CD8-positive, alpha-beta memory T cell (primary cell): ENCODE results near the gene PLXNA3. TPM values are rescaled to one million over a fixed set of nuclear protein-coding genes. Genes with fewer than 3 reads are reported as not detected.
A peak's percentile ranks its signal among the peaks of the same experiment; 100 is the strongest.
"Not testable (repeated sequence)": the region's sequence is repeated elsewhere in the genome, so short reads cannot be mapped to it uniquely, and the experiment has no call there.

Experiments
- CTCF ChIA-PET: fragments of 350-600 bp; sonication (Branson Sonifier 250); formaldehyde crosslinking; loops from one replicate; lab custom pipeline; 2021; ENCODE audit warnings: antibody characterized with exemption; lab: Charles Lee
- POLR2A ChIA-PET: fragments of 350-600 bp; sonication (Branson Sonifier 250); formaldehyde crosslinking; loops from one replicate; lab custom pipeline; 2021; ENCODE audit warnings: antibody characterized with exemption; lab: Charles Lee
- DNase-seq, 5 donors: peaks; one replicate each; pipeline versions ENCODE4 v3.0.0 to v3.0.0-alpha.2; 2020 to 2022; ENCODE audit warnings: mixed read lengths in 1 of 5
- H3K27ac ChIP-seq: one replicate; pipeline ENCODE4 v1.7.0; 2013; ENCODE audit warnings: low read depth, mild to moderate bottlenecking, low read length, moderate library complexity
- H3K27me3 ChIP-seq: 2 replicates; pipeline ENCODE4 v1.7.0; 2013; ENCODE audit warnings: low read length, mild to moderate bottlenecking; ENCODE audit not compliant: insufficient read depth, poor library complexity, severe bottlenecking
- H3K36me3 ChIP-seq: 2 replicates; pipeline ENCODE4 v1.7.0; 2013; ENCODE audit warnings: mild to moderate bottlenecking, low read length, moderate library complexity; ENCODE audit not compliant: insufficient read depth
- H3K4me1 ChIP-seq: 2 replicates; pipeline ENCODE4 v1.7.0; 2013; ENCODE audit warnings: mild to moderate bottlenecking, low read length, moderate library complexity; ENCODE audit not compliant: insufficient read depth
- H3K4me3 ChIP-seq: 2 replicates; pipeline ENCODE4 v1.7.0; 2013; ENCODE audit warnings: mild to moderate bottlenecking, low read length
- H3K9me3 ChIP-seq: 2 replicates; pipeline ENCODE4 v1.7.0; 2013; ENCODE audit warnings: mild to moderate bottlenecking, low read length
- H3K27ac Mint-ChIP-seq, 8 donors: one replicate each; pipeline ENCODE4 v1.8.0; 2020 to 2021; ENCODE audit warnings: mixed read lengths in 8 of 8, mild to moderate bottlenecking in 6 of 8, inconsistent platforms in 3 of 8, moderate library complexity in 3 of 8
- H3K27me3 Mint-ChIP-seq, 2 donors: one replicate each; pipeline ENCODE4 v1.8.0; 2020 to 2021; ENCODE audit warnings: mixed read lengths in 2 of 2, mild to moderate bottlenecking in 1 of 2, moderate library complexity in 1 of 2
- H3K36me3 Mint-ChIP-seq, 3 donors: one replicate each; pipeline ENCODE4 v1.8.0; 2020 to 2021; ENCODE audit warnings: mixed read lengths in 3 of 3, inconsistent platforms in 1 of 3, mild to moderate bottlenecking in 1 of 3
- H3K4me1 Mint-ChIP-seq, 3 donors: one replicate each; pipeline ENCODE4 v1.8.0; 2020 to 2021; ENCODE audit warnings: mixed read lengths in 3 of 3, inconsistent platforms in 1 of 3, mild to moderate bottlenecking in 1 of 3
- H3K4me3 Mint-ChIP-seq, 7 donors: one replicate each; pipeline ENCODE4 v1.8.0; 2020 to 2021; ENCODE audit warnings: mixed read lengths in 7 of 7, mild to moderate bottlenecking in 6 of 7, moderate library complexity in 4 of 7, inconsistent platforms in 2 of 7
- H3K9me3 Mint-ChIP-seq, 5 donors: one replicate each; pipeline ENCODE4 v1.8.0; 2020 to 2022; ENCODE audit warnings: mixed read lengths in 5 of 5, mild to moderate bottlenecking in 3 of 5, moderate library complexity in 2 of 5, inconsistent platforms in 1 of 5
- polyA plus RNA-seq: library from polyadenylated mRNA; unstranded; fragments of 300-500 nt; fragmentation: Illumina TruSeq; gene quantifications from one replicate; pipeline ENCODE4 v1.2.3, GENCODE V29; 2021
- total RNA-seq, 2 experiments: library from RNA; stranded (reverse); gene quantifications; one replicate each; pipeline ENCODE4 v1.2.3, GENCODE V29; 2021

PLXNA3 gene
- total and polyA plus RNA-seq, 3 experiments from 2014 or later, result 0.79 to 39.2 (median 34.1) TPM

- H3K27ac ChIP-seq, result peak overlapping the region; percentile 67
- H3K27me3 ChIP-seq, result no peaks in the 10 kb centered on the region
- peaks cover 19% of the 10 kb centered on the region for H3K4me1 ChIP-seq
- H3K4me1 Mint-ChIP-seq, result peaks cover 12 to 43% (median 17%) of the 10 kb centered on the region in 3 donors
- no peak for DNase-seq
- H3K27ac Mint-ChIP-seq, result peak overlapping the region in 5 of 8 donors; percentile 29 to 96 (median 92)
- no peaks in the 10 kb centered on the region for H3K36me3 ChIP-seq
- H3K4me3 Mint-ChIP-seq, result peak overlapping the region; percentile 39 to 91 (median 86)
- H3K36me3 Mint-ChIP-seq, result peaks cover 0 to 27% (median 4%) of the 10 kb centered on the region in 3 donors
- ChIA-PET POLR2A (interaction anchor here (1.0 to 1.4 kb wide), 2 partner anchors 30 to 61 kb away, joined by 3 read pairs; no protein-coding TSS in a partner anchor), CTCF (interaction anchor here (2.4 kb wide), 1 partner anchor 90 kb away, joined by 10 read pairs; the partner anchor contains the start of gene RPL10)
- H3K9me3 Mint-ChIP-seq, result no peaks in the 10 kb centered on the region
- H3K4me3 ChIP-seq, result no peak overlapping the region
- H3K9me3 ChIP-seq, result no peaks in the 10 kb centered on the region
- peaks cover 0 to under 1% of the 10 kb centered on the region in 2 donors for H3K27me3 Mint-ChIP-seq
Measured at GRCh38 chrX:154488336-154489075, 30.4 kb downstream of the PLXNA3 start.

GRCh38 chrX:154489182-154489581 lies 31.1 kb downstream of the PLXNA3 start:
- no peaks in the 10 kb centered on the region for H3K9me3 Mint-ChIP-seq
- ChIA-PET CTCF (interaction anchor here (1.2 to 2.4 kb wide), 2 partner anchors 46 to 90 kb away, joined by 3 to 10 read pairs; partner anchors contain the start of gene RPL10), POLR2A (interaction anchor here (0.8 to 2.5 kb wide), 5 partner anchors 11 to 563 kb away, joined by 3 to 16 read pairs (median 6); partner anchors contain the start of genes ARHGAP4, ATP6AP1, FAM3A and LAGE3)
- peak overlapping the region; percentile 66 to 96 (median 90) for H3K27ac Mint-ChIP-seq
- peaks cover 12 to 40% (median 17%) of the 10 kb centered on the region in 3 donors for H3K4me1 Mint-ChIP-seq
- Histone ChIP-seq H3K27ac (peak overlapping the region; percentile 67), H3K4me1 (peaks cover 19% of the 10 kb centered on the region), H3K9me3 (no peaks in the 10 kb centered on the region), H3K27me3 (no peaks in the 10 kb centered on the region), H3K4me3 (peak overlapping the region; percentile 66), H3K36me3 (no peaks in the 10 kb centered on the region)
- H3K4me3 Mint-ChIP-seq, result peak overlapping the region; percentile 86 to 94 (median 89)
- peaks cover 0 to 27% (median 4%) of the 10 kb centered on the region in 3 donors for H3K36me3 Mint-ChIP-seq
- no peaks in the 10 kb centered on the region for H3K27me3 Mint-ChIP-seq
- DNase-seq, result no peak

GRCh38 chrX:154490021-154490413 lies 31.9 kb downstream of the PLXNA3 start:
- Histone ChIP-seq H3K27me3 (no peaks in the 10 kb centered on the region), H3K36me3 (no peaks in the 10 kb centered on the region), H3K9me3 (no peaks in the 10 kb centered on the region), H3K4me3 (peak overlapping the region; percentile 66), H3K27ac (peak overlapping the region; percentile 67), H3K4me1 (peaks cover 16% of the 10 kb centered on the region)
- Mint-ChIP-seq H3K4me1 (peaks cover 12 to 35% (median 14%) of the 10 kb centered on the region in 3 donors), H3K9me3 (no peaks in the 10 kb centered on the region), H3K4me3 (peak overlapping the region; percentile 86 to 94 (median 89)), H3K27me3 (no peaks in the 10 kb centered on the region), H3K36me3 (peaks cover 0 to 22% (median 4%) of the 10 kb centered on the region in 3 donors), H3K27ac (peak overlapping the region; percentile 79 to 96 (median 92))
- DNase-seq, result peak in 3 of 5 donors; percentile 7 to 58 (median 26)
- ChIA-PET POLR2A (interaction anchor here (0.6 to 2.5 kb wide), 8 partner anchors 12 to 564 kb away, joined by 3 to 20 read pairs (median 5); partner anchors contain the start of genes ARHGAP4, ATP6AP1, FAM3A and LAGE3), CTCF (interaction anchor here (0.9 to 2.4 kb wide), 7 partner anchors 27 to 536 kb away, joined by 3 to 10 read pairs (median 3); partner anchors contain the start of genes FLNA, IKBKG and RPL10)

- H3K9me3 ChIP-seq, result no peaks in the 10 kb centered on the region
- Mint-ChIP-seq H3K27ac (peak within 1 kb of the TSS; percentile 88 to 96 (median 94)), H3K4me3 (peak within 1 kb of the TSS; percentile 86 to 94 (median 91)), H3K4me1 (peaks cover 12 to 31% (median 14%) of the 10 kb centered on the region in 3 donors), H3K9me3 (no peaks in the 10 kb centered on the region), H3K27me3 (no peaks in the 10 kb centered on the region), H3K36me3 (peaks cover 0 to 19% (median 4%) of the 10 kb centered on the region in 3 donors)
- H3K4me3 ChIP-seq, result peak within 1 kb of the TSS; percentile 66
- no peaks in the 10 kb centered on the region for H3K27me3 ChIP-seq
- peak; percentile 84 to 92 (median 87) for DNase-seq
- CTCF ChIA-PET, result interaction anchor here (0.9 to 2.4 kb wide), 7 partner anchors 27 to 537 kb away, joined by 3 to 10 read pairs (median 3); partner anchors contain the start of genes FLNA, IKBKG and RPL10
- POLR2A ChIA-PET, result interaction anchor here (0.6 to 2.5 kb wide), 7 partner anchors 12 to 120 kb away, joined by 3 to 20 read pairs (median 6); partner anchors contain the start of genes ATP6AP1, FAM3A, LAGE3 and RPL10
- H3K36me3 ChIP-seq, result no peaks in the 10 kb centered on the region
- H3K4me1 ChIP-seq, result peaks cover 10% of the 10 kb centered on the region
- H3K27ac ChIP-seq, result peak within 1 kb of the TSS; percentile 81
Measured at GRCh38 chrX:154490414-154491083, 32.5 kb downstream of the PLXNA3 start, which contains the start of gene SLC10A3. TSS of gene SLC10A3 (minus strand) at chrX:154490629. CDS start at chrX:154488940, 1,689 bp downstream.

- Histone ChIP-seq H3K36me3 (no peaks in the 10 kb centered on the region), H3K4me3 (no peak overlapping the region), H3K9me3 (no peaks in the 10 kb centered on the region), H3K27me3 (no peaks in the 10 kb centered on the region), H3K27ac (peak overlapping the region; percentile 47), H3K4me1 (peaks cover under 1% of the 10 kb centered on the region)
- POLR2A ChIA-PET, result no interaction called here
- Mint-ChIP-seq H3K4me3 (no peak overlapping the region), H3K4me1 (peaks cover 2 to 4% (median 3%) of the 10 kb centered on the region in 3 donors), H3K27ac (no peak overlapping the region), H3K36me3 (peaks cover 0 to 5% (median 0%) of the 10 kb centered on the region in 3 donors), H3K27me3 (no peaks in the 10 kb centered on the region), H3K9me3 (no peaks in the 10 kb centered on the region)
- no peak for DNase-seq
- CTCF ChIA-PET, result no interaction called here
Measured at GRCh38 chrX:154494715-154495114, 36.6 kb downstream of the PLXNA3 start.

GRCh38 chrX:154495472-154495922 lies 37.4 kb downstream of the PLXNA3 start:
- Mint-ChIP-seq H3K27ac (no peak overlapping the region), H3K27me3 (no peaks in the 10 kb centered on the region), H3K4me1 (peaks cover 0 to 2% (median 0%) of the 10 kb centered on the region in 3 donors), H3K36me3 (peaks cover 0 to 3% (median 0%) of the 10 kb centered on the region in 3 donors), H3K9me3 (no peaks in the 10 kb centered on the region), H3K4me3 (no peak overlapping the region)
- Histone ChIP-seq H3K27ac (peak overlapping the region; percentile 57), H3K9me3 (no peaks in the 10 kb centered on the region), H3K4me3 (no peak overlapping the region), H3K36me3 (no peaks in the 10 kb centered on the region), H3K27me3 (no peaks in the 10 kb centered on the region), H3K4me1 (no peaks in the 10 kb centered on the region)
- CTCF ChIA-PET, result no interaction called here
- POLR2A ChIA-PET, result interaction anchor here (0.6 kb wide), 1 partner anchor 13 kb away, joined by 4 read pairs; no protein-coding TSS in a partner anchor
- no peak for DNase-seq

GRCh38 chrX:154496591-154497137 lies 38.6 kb downstream of the PLXNA3 start:
- H3K9me3 ChIP-seq, H3K4me1 Mint-ChIP-seq, H3K4me3 ChIP-seq, H3K9me3 Mint-ChIP-seq, H3K36me3 Mint-ChIP-seq, CTCF ChIA-PET, H3K36me3 ChIP-seq, DNase-seq, H3K27me3 Mint-ChIP-seq, H3K27me3 ChIP-seq, H3K27ac ChIP-seq, H3K4me1 ChIP-seq, H3K4me3 Mint-ChIP-seq: not testable (repeated sequence)
- POLR2A ChIA-PET, result interaction anchor here (0.6 to 0.7 kb wide), 2 partner anchors 11 to 28 kb away, joined by 3 read pairs; no protein-coding TSS in a partner anchor
- H3K27ac Mint-ChIP-seq, result peak overlapping the region in 1 of 8 donors; percentile 60
